Mucosa of descending colon (tissue), 3 donors: Measurements from ENCODE around the gene BSPRY. TPM values are rescaled to one million over a fixed set of nuclear protein-coding genes. Genes with fewer than 3 reads are reported as not detected.

ENCODE experiments used
- ATAC-seq: fragments of 200-7000 bp; cut with Tn5 transposase; one replicate; pipeline ENCODE4 v1.9.1; 2020; ENCODE audit warnings: mild to moderate bottlenecking, moderate library complexity
- DNase-seq, 3 donors: peaks; one replicate each; pipeline ENCODE4 v3.0.0-alpha.2; 2020
- H3K36me3 ChIP-seq: fragments of 200-600 bp; one replicate; pipeline ENCODE4 v1.8.0; 2021; ENCODE audit warnings: low read depth, mild to moderate bottlenecking
- H3K4me1 ChIP-seq: fragments of 200-600 bp; one replicate; pipeline ENCODE4 v1.8.0; 2021; ENCODE audit warnings: low read depth, mild to moderate bottlenecking
- H3K4me3 ChIP-seq: fragments of 200-600 bp; one replicate; pipeline ENCODE4 v1.8.0; 2021; ENCODE audit warnings: mild to moderate bottlenecking
- H3K9me3 ChIP-seq: fragments of 200-600 bp; one replicate; pipeline ENCODE4 v1.8.0; 2021; ENCODE audit warnings: mild to moderate bottlenecking
- intact Hi-C, 2 donors: fragments of 100-400 bp; cut with DNase I in 1 of 2; cut with micrococcal nuclease in 1 of 2; formaldehyde crosslinking; loops; one replicate each; pipeline versions ENCODE4 v1.11.0 to v1.11.1; 2022; cut with DNase I, micrococcal nuclease
- total RNA-seq, 3 donors: library from RNA; stranded (reverse); fragmentation: NEBNext Ultra II Directional in 2 of 3; extraction: Animal tissue kit (Norgen Biotek cat#: 25700) in 2 of 3; gene quantifications; one replicate each; pipeline versions ENCODE4 v1.2.1 to v1.2.4, GENCODE V29; 2021 to 2023
- TF ChIP-seq, protein P1 (sequence below): fragments of 200-600 bp; IDR thresholded peaks from one replicate; pipeline ENCODE4 v1.8.0; 2022; ENCODE audit warnings: antibody characterized with exemption, mild to moderate bottlenecking
- donor health status: DM: no; HTN: no; CAD: no; lungs with moderate emphysema.
- donor health status: DM: no; HTN: no; CAD: no.
- donor health status: DM: no; HTN: yes; CAD: no.

The BSPRY gene
- total RNA-seq, 3 donors from 2014 or later, result 7.4 to 45.0 (median 26.7) TPM

DNA sequence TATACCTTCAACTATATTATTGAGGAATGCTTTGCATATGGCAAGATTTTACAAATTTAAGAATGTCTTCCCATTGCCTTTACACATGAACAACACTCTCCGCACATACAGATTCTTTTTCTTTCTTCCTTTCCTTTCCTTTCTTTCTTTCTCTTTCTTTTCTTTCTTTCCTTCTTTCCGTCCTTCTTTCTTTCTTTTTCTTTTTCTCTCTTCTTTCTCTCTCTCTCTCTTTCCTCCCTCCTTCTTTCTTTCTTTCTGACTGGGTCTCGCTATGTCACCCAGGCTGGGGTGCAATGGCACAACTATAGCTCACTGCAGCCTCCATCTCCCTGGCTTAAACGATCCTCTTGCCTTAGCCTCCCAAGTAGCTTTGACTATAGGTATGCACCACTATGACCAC, 23.1 kb upstream of the BSPRY start:
- no peak for DNase-seq
- TF ChIP-seq, protein P1, sequence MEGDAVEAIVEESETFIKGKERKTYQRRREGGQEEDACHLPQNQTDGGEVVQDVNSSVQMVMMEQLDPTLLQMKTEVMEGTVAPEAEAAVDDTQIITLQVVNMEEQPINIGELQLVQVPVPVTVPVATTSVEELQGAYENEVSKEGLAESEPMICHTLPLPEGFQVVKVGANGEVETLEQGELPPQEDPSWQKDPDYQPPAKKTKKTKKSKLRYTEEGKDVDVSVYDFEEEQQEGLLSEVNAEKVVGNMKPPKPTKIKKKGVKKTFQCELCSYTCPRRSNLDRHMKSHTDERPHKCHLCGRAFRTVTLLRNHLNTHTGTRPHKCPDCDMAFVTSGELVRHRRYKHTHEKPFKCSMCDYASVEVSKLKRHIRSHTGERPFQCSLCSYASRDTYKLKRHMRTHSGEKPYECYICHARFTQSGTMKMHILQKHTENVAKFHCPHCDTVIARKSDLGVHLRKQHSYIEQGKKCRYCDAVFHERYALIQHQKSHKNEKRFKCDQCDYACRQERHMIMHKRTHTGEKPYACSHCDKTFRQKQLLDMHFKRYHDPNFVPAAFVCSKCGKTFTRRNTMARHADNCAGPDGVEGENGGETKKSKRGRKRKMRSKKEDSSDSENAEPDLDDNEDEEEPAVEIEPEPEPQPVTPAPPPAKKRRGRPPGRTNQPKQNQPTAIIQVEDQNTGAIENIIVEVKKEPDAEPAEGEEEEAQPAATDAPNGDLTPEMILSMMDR, result no peak
- ATAC-seq, result no peak
- no peaks in the 10 kb centered on the region for H3K36me3 ChIP-seq
- intact Hi-C loops, result no loop called here
- no peaks in the 10 kb centered on the region for H3K4me1 ChIP-seq
- no peak overlapping the region for H3K4me3 ChIP-seq
- no peaks in the 10 kb centered on the region for H3K9me3 ChIP-seq

DNA sequence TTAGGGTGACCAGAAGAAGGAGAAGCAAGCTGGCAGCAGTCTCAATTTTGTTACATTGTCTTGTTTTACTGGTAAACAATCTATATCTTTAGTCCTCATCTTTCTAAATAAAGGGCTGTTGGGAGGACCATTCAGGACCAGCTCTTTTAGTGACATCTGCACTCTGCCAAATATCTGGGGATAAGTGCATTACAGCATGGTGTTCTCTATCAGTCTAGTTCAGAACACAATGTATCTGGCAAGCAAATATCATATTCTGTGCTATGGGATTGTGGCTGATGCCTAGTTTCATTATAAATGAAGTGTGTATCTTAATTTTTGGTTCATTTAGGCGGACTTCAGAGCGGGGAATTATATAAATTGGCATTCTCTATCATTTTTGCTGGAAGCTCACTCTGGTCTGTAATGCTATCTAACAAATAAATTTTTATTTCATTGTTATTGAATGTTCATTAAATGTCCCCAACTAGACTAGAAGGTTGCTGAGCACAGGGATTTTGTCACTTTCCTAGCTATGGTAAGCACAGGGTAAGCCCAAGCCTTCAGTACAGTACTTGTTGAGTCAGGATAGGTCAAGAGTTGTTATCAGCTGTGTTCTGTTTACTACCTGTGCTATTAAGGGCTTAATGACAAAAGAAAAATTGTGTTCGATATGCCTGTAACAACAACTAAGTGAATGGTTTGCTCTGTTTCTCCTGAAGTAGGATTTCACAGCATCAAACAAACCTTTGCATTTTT, 21.1 kb upstream of the BSPRY start:
- Histone ChIP-seq H3K9me3 (no peaks in the 10 kb centered on the region), H3K36me3 (no peaks in the 10 kb centered on the region), H3K4me1 (no peaks in the 10 kb centered on the region), H3K4me3 (no peak overlapping the region)
- intact Hi-C loops, result no loop called here
- DNase-seq (no peak), ATAC-seq (no peak)
- TF ChIP-seq, protein P1, result no peak

DNA sequence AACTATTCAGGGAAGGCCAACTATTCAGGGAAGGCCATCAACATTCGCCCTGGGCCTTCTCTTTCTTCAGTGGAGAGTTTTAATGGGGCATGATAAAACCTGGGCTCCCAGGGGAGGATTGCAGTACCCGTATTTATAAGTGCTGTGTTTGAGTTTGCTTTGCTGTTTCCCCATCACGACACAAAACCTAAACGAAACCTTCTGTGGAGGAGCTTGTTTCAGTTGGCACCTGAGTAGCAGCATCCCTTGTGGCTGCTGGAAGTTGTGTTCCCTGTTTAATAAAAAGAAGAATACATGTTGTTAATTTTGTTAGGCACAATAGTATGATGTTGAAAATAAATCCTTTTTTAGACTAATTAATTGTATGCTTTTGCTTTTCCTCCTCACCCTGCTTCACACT, 17.6 kb upstream of the BSPRY start:
- ATAC-seq (no peak), DNase-seq (no peak)
- Histone ChIP-seq H3K9me3 (no peaks in the 10 kb centered on the region), H3K4me1 (no peaks in the 10 kb centered on the region), H3K36me3 (no peaks in the 10 kb centered on the region), H3K4me3 (no peak overlapping the region)
- TF ChIP-seq, protein P1, result no peak
- intact Hi-C loops, result no loop called here

DNA sequence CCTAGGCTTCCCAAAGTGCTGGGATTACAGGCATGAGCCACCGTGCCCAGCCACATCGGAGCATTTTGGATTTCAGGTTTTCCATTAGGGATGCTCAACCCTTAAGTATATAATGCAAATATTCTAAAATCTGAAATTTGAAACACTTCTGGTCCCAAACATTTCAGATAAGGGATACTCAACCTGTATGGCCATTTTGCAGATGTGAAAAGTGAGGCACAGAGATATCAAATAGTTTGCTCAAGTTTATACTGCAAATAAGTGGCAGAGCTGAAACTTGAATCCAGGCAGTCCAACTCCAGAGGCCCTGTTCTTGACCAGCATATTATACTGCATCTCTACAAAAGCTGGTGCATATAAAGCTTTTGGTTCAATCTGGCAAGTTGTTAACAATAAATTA, 11.6 kb upstream of the BSPRY start:
- TF ChIP-seq, protein P1, result no peak
- Histone ChIP-seq H3K4me3 (no peak overlapping the region), H3K9me3 (no peaks in the 10 kb centered on the region), H3K4me1 (peaks cover 6% of the 10 kb centered on the region), H3K36me3 (no peaks in the 10 kb centered on the region)
- intact Hi-C loops, result loop anchor here in 1 of 2 donors (2.0 kb wide), 1 partner anchor 69 kb away; no protein-coding TSS in a partner anchor
- DNase-seq (no peak), ATAC-seq (no peak)

DNA sequence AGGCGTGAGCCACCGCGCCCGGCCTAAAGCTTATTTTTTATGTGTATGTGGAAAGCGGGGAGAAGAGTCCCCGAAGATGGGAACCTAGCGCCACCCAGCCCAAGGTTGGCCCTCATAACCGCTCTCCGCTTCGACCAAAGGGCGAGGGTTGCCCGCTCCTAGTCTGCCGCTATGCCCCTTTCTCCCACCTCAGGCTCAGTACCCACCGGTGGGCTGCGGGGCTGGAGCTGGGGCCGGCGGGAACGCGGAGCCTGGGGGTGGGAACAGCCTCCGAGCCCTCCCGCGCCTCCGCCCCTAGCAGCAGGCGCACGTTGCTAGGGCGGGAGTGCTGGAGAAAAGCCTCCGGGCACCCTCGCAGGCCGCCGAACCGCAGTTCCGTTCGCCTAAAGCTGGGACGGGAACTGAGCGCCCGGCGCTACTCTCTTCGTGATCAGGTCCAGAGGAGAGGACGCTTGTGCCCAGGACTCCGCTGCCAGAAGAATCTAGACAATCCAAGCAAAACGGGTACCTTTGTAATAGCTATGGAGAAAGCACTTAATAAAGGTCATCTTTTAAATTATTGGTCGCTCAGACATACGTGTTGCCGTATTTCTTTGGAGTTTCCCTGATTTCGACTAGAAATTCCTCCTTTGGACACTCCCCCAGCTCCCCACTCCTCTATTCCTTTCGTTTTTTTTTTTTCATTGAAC, 9.2 kb upstream of the BSPRY start, which contains the start of gene WDR31:
Gene WDR31, minus strand, starts transcription at position 265 of the 689 bp plus-strand sequence. CDS start 8,253 bp downstream, outside the sequence.
- ATAC-seq (peak; percentile 92), DNase-seq (peak; percentile 85 to 91 (median 90))
- intact Hi-C loops, result no loop called here
- Histone ChIP-seq H3K4me1 (peaks cover 12% of the 10 kb centered on the region), H3K36me3 (no peaks in the 10 kb centered on the region), H3K4me3 (peak within 1 kb of the TSS; percentile 52), H3K9me3 (no peaks in the 10 kb centered on the region)
- TF ChIP-seq, protein P1, result no peak
